HG02852 (cell line): ENCODE measurements around the gene CDYL2.
A peak's percentile ranks its signal among the peaks of the same experiment; 100 is the strongest.

Experiments used
- ATAC-seq: cut with Tn5 transposase; IDR thresholded peaks from one replicate; pipeline ENCODE4 v1.9.1; 2021; ENCODE audit warnings: mild to moderate bottlenecking, moderate library complexity; ENCODE audit not compliant: unreplicated experiment

CDYL2 gene

DNA sequence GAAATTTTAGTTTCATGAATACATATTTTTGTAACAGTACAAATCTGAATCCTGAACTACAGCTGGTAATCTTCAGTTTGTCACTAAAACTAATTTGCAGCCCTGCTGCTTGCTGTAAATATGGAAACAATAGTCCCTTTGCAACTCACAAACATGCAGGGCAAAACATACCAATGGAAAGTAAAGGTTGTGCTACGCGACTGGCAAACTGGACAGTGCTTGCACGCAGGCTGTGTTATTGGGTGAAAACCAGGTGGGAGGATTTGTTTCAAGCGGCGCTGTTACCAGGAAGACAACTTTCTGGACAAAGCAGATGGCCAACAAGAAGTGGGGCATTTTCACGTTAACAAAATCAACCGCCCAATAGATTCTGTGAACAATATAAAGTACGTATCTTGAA lies 93.5 kb downstream of the CDYL2 start:
- ATAC-seq, result peak; percentile 76

GRCh38 chr16:80708823-80709222 lies 95.6 kb downstream of the CDYL2 start:
- no peak for ATAC-seq

DNA sequence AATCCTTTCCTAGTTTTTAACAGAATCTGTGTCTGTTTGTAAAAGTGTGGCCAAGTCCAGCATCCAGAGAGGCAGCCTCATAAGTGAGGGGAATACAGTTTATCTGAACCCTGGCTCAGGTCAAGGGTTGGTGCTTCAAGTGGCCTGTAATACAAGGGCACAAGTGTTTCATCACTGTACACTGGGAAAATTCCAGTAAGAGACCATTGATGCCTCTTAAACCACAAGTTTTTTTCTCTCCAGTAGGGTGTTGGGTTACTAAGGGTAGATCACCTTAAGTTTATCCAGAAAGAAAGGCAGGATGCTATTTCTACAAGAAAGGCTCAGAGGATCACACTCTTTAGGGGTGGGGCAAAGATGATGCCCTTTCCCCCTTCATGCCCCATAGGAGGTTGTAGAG lies 96.7 kb downstream of the CDYL2 start:
- ATAC-seq, result no peak

- ATAC-seq, result no peak
Observed at GRCh38 chr16:80705596-80705995, 98.8 kb downstream of the CDYL2 start.

- ATAC-seq, result no peak
Observed at GRCh38 chr16:80704751-80705505, 99.5 kb downstream of the CDYL2 start.

DNA sequence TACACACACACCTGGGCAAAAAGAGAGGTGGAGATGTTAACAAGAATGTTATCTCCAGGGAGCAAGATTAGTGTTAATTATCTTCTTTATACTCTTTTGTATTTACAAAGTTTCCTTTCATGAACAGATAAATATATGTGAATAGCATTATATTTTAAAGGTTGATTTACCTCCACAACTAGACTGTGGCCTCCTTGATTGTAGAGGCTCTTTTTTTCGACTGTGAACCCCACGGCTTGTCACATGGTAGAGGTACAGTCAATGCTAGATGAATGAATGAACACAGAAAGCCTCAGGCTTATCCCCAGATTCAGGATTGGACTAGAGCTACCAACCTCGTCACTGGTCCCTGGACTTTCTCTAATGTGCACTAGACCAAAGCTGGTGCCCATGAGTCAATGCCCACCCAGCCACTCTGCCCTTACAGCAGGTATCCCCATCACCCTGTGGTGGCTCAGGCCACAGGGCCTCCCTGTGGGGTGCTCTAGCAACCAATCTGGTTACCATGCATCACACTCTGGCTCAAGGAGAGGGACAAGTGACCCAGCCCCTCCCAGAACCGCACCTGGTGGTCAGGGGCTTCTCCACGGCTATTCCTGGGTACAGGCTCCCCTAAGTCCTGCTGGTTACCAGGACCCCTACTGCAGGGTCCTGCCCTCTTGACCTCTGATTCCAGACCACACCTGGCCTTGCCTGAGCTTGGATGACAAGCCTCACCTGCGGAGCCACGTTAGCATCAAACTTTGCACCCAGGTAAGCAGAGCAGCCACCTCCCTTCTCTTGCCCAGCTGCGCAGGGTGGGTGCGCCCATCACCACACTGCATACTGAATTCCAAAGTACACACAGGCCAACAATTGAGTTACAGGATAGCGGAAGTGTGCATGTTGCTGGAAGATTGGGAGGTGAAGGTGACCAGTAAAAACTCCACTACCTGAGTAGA lies 101.0 kb downstream of the CDYL2 start:
- ATAC-seq, result no peak

- no peak for ATAC-seq
Observed at GRCh38 chr16:80702696-80703095, 101.7 kb downstream of the CDYL2 start.

- no peak for ATAC-seq
Observed at GRCh38 chr16:80700558-80700957, 103.8 kb downstream of the CDYL2 start.

DNA sequence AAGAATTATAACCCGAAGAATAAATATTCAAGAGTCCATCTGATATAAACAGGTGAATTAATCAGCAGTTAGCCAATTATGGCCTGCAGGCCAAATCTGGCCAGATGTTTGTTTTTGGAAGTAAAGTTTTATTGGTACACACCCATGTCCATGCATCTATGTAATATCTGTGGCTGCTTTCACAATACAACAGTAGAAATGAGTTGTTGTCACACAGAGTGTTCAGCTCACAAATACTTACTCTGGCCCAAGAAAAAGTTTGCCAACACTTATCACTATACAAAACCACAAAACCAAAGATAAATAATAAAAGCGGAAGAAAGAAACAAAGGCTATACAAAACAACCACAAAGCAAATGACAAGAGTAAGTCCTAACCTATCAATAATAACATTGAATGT lies 109.4 kb downstream of the CDYL2 start:
- ATAC-seq, result no peak

GRCh38 chr16:80693553-80693952 lies 110.8 kb downstream of the CDYL2 start:
- ATAC-seq, result no peak

DNA sequence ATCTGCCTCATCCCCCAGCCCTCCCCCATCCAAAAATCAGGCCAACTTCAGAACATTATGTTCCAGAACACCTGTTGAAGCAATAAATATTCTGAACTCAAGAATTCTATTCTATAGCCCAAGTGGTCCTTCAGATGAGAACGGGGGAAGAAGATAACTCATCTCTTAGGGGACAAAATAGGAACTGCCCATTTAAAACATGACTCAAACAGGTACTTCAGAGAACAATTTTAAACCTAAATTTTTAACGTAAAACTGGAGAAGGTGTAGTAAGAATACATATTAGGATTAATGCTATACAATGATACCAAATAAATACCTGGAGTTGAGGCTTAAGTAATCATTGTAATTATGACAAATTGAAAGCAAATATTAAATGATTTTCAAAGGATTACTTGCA lies 112.1 kb downstream of the CDYL2 start:
- no peak for ATAC-seq

GRCh38 chr16:80691111-80691741 lies 113.2 kb downstream of the CDYL2 start:
- ATAC-seq, result no peak

- no peak for ATAC-seq
Observed at GRCh38 chr16:80689487-80689886, 114.9 kb downstream of the CDYL2 start.

- ATAC-seq, result no peak
Observed at GRCh38 chr16:80687606-80688005, 116.8 kb downstream of the CDYL2 start.

GRCh38 chr16:80684906-80685305 lies 119.5 kb downstream of the CDYL2 start:
- ATAC-seq, result no peak

- no peak for ATAC-seq
Observed at GRCh38 chr16:80684136-80684765, 120.1 kb downstream of the CDYL2 start.

DNA sequence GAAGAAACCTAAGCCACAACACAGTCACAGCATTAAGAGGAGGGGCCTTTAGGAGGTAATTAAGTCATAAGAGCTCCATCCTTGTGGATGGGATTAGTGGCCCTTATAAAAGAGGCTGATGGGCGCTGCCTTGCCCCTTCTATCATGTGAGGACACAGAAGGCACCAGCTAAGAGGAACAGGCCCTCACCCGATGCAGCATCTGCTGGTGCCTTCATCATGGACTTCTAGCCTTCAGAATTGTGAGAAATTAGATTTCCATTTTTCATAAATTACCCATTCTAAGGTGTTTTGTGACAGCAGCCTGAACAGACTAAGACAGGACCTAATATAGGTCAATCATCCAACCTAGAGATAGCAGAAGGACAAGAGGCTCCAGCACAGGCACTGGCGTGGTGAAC lies 120.8 kb downstream of the CDYL2 start:
- no peak for ATAC-seq

DNA sequence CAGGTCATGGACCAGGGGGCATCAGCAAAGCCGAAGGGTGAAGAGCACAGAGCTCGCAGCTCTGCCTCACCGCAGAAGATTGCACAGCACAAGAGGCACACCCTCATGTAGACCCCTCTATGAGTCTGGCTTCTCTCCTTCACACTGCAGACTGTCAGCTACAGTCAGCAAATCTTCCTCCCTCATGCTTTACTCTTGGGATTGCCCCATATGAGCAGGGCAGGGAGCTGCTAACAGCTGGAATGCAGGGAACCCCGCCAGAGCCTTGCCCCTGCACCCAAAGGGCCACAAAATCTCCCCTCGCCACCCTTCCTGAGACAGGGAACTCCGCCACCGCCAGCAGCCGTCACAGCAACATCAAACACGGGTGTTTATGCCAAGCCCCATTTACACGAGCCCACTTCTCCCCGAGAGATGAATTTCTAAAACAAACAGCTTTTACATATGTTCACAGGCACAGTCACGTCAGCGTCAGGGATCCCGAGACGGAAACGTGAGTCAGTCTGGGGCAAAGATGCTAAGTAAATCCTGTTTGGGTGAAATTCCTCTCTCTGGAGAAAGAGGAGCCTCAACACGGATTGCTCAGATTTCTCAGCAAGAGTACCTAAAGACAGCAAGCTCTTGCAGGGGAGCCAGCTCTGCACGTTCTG lies 121.9 kb downstream of the CDYL2 start:
- no peak for ATAC-seq

- no peak for ATAC-seq
Observed at GRCh38 chr16:80681436-80681835, 123.0 kb downstream of the CDYL2 start.

DNA sequence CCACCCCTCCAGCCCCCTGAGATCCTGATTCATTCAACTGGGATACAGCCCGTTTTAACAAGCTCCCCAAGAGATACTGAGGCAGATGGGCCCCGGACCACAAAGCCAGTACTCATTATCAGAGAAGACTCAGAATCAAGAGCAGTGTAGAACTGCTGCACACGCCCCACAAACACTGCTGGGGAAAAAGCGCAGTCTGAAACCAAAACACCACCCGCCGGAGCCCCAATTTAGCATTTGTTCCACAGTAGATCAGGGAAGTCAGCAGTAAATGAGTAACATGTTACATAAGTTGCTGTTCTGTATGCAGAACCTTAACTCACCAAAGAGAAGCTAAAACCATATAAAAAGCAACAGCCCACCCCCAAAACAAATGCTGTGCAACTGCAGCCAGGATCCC lies 123.6 kb downstream of the CDYL2 start:
- no peak for ATAC-seq

GRCh38 chr16:80680046-80680445 lies 124.4 kb downstream of the CDYL2 start:
- no peak for ATAC-seq
